Stimulated activated CD8-positive, alpha-beta memory T cell treated with anti-CD3 and anti-CD28 coated beads, Interleukin-12 subunit alpha, Interleukin-12 subunit beta, amount 100 ng/mL, for 1 hour (primary cell): ENCODE measurements around the gene DES.
A peak's percentile ranks its signal among the peaks of the same experiment; 100 is the strongest.
"Not testable (repeated sequence)": the region's sequence is repeated elsewhere in the genome, so short reads cannot be mapped to it uniquely, and the experiment has no call there.

Experiments used
- DNase-seq: peaks from one replicate; pipeline ENCODE4 v3.0.0-alpha.2; 2020; ENCODE audit warnings: low read depth

Gene DES

DNA sequence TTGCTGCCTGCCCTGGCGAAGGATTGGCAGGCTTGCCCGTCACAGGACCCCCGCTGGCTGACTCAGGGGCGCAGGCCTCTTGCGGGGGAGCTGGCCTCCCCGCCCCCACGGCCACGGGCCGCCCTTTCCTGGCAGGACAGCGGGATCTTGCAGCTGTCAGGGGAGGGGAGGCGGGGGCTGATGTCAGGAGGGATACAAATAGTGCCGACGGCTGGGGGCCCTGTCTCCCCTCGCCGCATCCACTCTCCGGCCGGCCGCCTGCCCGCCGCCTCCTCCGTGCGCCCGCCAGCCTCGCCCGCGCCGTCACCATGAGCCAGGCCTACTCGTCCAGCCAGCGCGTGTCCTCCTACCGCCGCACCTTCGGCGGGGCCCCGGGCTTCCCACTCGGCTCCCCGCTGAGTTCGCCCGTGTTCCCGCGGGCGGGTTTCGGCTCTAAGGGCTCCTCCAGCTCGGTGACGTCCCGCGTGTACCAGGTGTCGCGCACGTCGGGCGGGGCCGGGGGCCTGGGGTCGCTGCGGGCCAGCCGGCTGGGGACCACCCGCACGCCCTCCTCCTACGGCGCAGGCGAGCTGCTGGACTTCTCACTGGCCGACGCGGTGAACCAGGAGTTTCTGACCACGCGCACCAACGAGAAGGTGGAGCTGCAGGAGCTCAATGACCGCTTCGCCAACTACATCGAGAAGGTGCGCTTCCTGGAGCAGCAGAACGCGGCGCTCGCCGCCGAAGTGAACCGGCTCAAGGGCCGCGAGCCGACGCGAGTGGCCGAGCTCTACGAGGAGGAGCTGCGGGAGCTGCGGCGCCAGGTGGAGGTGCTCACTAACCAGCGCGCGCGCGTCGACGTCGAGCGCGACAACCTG, at the start of gene DES:
TSS of gene DES (plus strand) at position 223 of the 857 bp plus-strand sequence. CDS start at position 309, 86 bp downstream.
- no peak for DNase-seq

GRCh38 chr2:219368690-219369191, 49.4 kb upstream of the DES start:
- DNase-seq: no peak

- DNase-seq: no peak
Measured at GRCh38 chr2:219369447-219369861, 48.7 kb upstream of the DES start.

DNA sequence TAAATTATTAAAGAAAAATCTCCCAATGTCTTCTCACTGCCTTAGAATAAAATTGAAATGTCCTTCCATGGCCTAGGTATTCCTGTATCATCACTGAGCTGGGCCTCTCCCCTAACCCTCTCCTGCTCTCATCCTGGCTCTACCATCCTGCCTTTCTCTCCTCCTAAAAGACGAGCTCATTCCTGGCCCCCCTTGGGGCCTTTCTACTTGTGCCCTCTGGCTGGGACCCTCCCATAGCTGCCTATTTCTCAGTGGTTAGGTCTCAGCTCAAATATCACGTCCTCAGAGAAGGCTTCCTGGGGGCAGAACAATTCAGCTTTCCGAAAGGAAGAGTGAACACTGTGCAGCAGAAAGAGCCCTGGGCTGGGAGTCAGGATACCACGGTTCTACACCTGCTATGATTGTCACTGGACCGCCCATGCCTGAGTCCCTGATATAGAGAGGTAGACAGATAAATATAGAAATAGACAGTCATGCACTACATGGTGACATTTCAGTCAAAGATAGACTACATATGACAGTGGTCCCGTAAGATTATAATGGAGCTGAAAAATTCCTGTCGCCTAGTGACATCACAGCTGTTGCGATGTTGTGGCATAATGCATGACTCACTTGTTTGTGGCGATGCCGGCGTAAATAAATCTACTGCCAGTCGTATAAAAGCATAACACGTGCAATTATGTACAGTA, 39.9 kb upstream of the DES start:
- DNase-seq: no peak

DNA sequence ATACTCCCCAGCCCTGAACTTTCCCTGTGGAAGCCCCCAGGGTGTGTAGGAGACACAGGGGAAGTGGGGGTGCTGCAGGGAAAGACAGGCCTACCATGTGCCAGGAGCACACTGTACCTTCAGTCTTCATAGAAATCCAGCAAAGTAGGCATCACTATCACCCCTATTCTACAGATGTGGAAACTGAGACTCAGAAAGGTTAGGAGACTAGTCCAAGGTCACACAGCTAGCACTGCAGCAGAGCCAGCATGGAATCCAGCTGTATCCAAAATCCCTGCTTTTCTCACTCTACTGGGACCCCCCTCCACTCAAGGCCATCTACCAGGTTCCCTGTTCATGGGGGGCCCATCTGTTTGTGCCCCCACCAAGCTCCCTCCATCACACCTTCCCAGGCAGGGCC, 37.3 kb upstream of the DES start:
- DNase-seq: no peak

GRCh38 chr2:219381448-219381847, 36.7 kb upstream of the DES start:
- no peak for DNase-seq

DNA sequence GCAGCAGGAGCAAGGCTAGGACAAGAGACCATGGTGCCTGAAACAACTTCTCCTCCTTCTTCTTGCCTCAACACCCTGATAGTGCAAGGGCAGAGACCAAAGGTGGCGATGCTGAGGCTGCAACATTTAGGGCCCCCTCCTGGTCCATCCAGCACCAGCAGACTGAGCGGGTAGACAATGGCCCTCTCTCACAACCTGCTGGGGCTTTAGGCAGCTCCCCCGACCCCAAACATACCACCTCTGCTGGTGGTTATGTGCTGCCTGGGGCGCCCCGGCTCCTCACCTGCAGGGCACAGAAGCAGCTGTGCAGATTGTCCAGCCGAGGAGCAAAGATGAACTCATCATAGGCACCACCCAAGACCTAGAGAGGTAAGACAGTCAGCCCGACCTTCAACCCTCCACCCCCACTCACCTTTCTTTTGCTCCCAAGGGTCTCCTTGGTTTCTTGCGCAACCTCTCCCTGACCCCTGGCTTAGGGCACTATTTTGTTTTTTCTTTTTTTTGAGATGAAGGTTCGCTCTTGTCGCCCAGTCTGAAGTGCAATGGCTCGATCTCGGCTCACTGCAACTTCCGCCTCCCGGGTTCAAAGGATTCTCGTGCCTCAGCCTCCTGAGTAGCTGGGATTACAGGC, 34.0 kb upstream of the DES start:
- DNase-seq: no peak

DNA sequence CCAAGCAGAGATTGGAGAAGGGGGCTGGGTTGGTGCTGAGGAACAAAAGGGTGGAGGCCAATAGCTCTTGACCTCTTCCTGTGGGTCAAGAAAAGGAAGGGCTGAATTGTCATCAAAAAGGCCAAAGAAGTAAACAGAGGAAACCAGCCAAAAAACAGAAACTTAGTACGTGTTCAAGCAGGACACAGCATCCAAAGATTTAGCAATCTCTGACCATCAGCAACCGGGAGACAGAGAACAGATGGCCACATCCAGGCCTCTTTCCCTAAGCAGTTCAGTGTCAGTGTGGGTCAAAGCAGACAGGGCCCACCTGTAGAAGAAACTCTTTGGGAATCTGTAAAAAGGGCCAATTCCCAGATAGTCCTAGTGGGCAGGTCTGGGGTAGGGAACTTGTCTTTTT, 33.3 kb upstream of the DES start:
- no peak for DNase-seq

DNA sequence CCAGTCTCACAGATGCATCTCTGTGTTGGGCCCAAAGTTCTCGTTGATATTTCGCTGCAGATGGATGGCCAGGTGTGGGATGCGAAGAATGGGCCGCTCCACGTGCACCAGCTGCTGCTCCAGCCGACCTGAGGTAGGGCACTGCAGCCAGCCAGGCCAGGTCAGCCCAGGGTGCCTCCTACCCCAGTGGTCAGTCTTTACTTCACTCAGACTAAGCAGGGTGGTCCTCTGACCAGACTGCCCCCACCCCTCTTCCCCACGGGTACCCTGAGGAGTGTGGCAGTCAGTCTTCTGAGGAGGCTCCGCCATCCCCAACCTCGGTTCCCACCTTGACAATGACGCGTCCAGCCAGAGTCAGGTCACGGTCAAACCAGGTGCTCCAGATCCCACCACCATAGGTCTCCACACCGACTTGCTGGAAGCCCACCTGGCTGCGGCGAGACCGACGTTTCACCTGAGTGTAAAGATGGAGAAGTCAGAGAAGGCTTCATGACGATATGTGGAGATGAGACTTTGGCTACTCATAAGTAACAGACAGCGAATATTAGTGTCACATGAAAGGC, 32.1 kb upstream of the DES start:
- DNase-seq: no peak

DNA sequence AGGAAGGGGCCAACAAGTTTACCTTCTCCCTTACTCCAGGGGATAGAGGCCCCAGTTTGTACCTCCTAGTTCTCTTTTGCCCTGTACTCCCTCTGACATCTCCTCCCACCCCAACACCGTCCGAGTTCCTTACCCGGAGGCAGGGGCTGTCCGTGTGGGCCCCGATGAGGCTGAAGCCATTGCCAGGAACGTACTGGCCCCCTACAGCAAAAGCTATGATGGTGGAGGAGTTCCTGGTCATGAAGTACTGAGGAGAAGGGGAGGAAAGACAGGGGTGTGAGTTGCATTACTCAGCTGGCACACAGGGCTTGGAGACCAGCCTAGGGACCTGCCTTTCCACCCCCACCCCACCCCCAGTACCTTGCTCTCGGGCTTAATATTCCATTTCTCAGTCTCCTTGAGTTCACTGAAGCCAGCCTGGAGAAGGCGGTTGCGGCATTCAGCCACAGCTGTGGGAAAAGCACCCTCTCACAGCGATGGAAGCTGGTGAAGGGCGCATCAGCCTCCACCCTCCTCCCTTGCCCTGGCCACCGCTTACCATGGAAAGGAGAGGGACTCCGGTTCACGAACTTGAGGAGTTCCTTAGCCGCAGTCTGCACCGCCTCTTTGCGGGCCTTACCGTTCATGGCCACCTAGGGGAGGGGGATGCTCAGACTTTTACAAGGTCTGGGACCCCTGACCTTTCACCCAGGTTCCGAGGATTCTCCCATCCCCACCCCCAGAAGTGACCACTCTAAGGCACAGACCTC, 31.5 kb upstream of the DES start:
- no peak for DNase-seq

- DNase-seq: peak; percentile 94
Measured at GRCh38 chr2:219387306-219388120, 30.7 kb upstream of the DES start, which contains the start of gene DNPEP. Gene DNPEP, minus strand, starts transcription at chr2:219387912. Its CDS starts 118 bp downstream, at chr2:219387794.

GRCh38 chr2:219388121-219388906, 29.9 kb upstream of the DES start:
- DNase-seq: peak; percentile 98

DNA sequence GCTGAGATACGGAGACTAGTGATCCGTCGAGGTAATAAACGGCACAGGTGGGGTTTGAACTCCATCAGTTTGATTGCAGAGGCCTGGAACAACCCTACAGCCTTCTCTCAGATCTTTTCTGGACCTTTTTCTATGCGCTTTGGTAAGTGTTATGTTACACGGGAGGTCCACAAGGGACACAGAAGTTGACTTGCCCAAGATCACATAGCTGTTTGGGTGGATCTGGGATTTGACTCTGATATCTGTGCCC, 29.3 kb upstream of the DES start:
- DNase-seq: no peak

DNA sequence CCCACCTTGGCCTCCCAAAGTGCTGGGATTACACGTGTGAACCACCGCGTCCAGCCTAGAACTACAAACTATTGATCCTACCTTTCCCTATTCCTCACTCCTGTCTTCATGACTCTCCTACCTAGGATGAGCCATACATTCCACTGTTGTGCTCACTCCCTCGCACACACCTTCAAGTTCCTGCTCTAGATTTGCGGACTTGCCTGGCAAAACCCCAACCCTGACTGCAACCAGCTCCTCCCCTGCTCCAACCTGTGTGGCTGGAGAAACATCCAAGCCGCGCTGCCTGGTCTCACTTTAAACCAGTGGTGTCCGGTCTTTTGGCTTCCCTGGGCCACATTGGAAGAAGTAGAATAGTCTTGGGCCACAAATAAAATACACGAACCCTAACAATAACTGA, 25.4 kb upstream of the DES start:
- DNase-seq: no peak

DNA sequence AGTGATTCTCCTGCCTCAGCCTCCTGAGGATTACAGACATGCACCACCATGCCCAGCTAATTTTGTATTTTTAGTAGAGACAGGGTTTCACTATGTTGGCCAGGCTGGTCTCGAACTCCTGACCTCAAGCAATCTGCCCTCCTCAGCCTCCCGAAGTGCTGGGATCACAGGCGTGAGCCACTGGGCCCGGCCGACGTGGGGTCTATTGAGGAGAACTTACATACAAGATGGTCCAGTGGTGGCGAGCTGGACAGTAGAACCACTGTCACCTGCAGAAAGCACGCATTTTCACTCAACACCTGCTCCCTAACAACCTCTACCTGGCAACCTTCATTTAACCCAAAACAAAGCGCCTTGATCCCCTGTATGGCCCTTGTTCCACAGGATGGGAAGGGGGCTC, 23.1 kb upstream of the DES start:
- not testable (repeated sequence) for DNase-seq

DNA sequence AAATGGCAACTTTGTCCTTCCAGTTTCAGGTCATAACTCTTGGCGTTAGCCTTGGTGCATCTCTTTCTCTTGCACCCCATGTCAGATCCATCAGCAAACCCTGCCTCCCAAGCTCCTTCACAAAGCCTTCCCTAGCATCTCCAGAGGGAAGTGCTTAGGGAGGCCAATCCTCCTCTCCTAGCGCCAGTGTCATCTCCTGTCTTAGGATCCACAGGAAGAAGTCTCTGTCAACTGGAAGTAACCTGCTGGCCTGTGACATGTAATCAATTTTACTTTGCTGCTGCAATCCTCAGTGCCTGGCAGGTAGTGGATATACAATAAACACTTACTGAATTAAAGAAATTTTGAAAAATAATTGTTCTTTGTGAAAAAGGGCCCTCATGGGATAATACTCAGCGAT, 22.6 kb upstream of the DES start:
- no peak for DNase-seq

- no peak for DNase-seq
Measured at GRCh38 chr2:219396863-219397457, 21.2 kb upstream of the DES start.

DNA sequence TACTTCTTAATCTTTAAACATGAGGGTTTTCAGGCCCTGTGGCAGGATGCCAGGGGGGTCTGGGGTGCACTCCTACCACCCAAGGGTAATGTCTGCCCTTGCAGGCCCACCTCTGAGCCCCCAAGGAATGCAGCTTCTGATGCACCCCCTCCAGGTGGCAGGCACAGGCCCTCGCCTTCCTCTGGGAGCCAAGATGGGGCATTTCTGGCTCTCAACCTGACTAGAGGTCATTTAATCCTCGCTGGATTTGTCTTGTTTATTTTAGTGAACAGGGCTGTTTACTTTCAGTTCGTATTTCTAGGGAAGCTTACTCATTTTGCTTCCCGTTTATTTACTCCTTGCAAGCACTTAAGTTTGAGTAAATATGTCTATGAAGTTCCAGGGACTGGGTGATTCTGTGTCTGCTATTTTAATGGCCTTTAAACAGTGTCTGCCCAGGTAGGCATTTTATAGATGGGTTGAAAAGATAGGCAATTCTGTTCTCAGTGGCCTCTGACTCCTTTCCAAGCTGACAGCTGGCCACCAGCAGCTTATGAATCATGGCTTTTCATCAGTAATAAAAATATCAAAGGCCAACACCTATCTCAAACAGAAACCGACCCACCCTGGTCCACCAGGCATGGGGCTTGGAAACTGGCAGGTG, 19.3 kb upstream of the DES start:
- DNase-seq: no peak
